ENCODE results near the gene STAB2. TPM values are rescaled to one million over a fixed set of nuclear protein-coding genes. Genes with fewer than 3 reads are reported as not detected.

Gene STAB2
- total and polyA plus RNA-seq, 2 donors (not counting 1 experiment from before 2014, with no cell fraction given) = not detected

DNA sequence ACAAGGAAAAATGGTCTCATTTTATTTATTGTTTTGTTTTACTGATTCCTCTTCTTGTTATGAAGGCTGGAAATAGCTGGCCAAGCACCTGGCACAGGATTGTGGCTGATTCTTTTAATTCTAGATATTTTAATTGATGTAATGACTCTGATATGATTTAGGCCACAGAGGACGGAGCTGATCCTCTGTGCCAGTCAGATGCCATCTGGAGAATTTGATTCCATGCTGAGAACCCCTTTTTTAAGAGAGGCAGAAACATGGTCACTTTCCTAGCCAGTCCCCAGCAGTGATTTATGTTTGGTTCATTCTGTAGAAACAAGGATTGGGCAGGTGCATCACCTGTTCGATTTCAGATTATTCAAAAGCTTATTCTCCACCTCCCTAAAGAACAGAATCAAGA is 77.6 kb downstream of the STAB2 start:
- peaks cover 15% of the 10 kb centered on the region for H3K27me3 Mint-ChIP-seq
- TF ChIP-seq, protein P1, sequence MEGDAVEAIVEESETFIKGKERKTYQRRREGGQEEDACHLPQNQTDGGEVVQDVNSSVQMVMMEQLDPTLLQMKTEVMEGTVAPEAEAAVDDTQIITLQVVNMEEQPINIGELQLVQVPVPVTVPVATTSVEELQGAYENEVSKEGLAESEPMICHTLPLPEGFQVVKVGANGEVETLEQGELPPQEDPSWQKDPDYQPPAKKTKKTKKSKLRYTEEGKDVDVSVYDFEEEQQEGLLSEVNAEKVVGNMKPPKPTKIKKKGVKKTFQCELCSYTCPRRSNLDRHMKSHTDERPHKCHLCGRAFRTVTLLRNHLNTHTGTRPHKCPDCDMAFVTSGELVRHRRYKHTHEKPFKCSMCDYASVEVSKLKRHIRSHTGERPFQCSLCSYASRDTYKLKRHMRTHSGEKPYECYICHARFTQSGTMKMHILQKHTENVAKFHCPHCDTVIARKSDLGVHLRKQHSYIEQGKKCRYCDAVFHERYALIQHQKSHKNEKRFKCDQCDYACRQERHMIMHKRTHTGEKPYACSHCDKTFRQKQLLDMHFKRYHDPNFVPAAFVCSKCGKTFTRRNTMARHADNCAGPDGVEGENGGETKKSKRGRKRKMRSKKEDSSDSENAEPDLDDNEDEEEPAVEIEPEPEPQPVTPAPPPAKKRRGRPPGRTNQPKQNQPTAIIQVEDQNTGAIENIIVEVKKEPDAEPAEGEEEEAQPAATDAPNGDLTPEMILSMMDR (IDR thresholded peaks at IDR 0.05) = no peak
- H3K79me2 ChIP-seq (ENCODE audit: control insufficient read depth, insufficient read depth, low read length) = no peaks in the 10 kb centered on the region
- peaks cover 0 to 3% (median 0%) of the 10 kb centered on the region in 4 experiments for H3K27me3 ChIP-seq (replicated peaks in 1 of 4; ENCODE audit: control extremely low read depth in 1 of 4, control insufficient read depth in 3 of 4, insufficient read depth in 4 of 4, low read length in 3 of 4)
- CTCF ChIA-PET = no interaction called here
- no peaks in the 10 kb centered on the region for H3K9me3 Mint-ChIP-seq (ENCODE audit: insufficient read depth)
- H3K4me1 Mint-ChIP-seq = no peaks in the 10 kb centered on the region
- H3K36me3 ChIP-seq (replicated peaks in 1 of 2; ENCODE audit: control extremely low read depth in 1 of 2, control insufficient read depth in 1 of 2, extremely low read depth in 1 of 2, insufficient read depth in 2 of 2, low read length in 1 of 2) = no peaks in the 10 kb centered on the region
- ATAC-seq (ENCODE audit: low read depth) (no peak), DNase-seq (no peak)
- intact Hi-C loops (cut with micrococcal nuclease) = no loop called here
- H3K9me3 ChIP-seq (ENCODE audit: control extremely low read depth in 1 of 3, control insufficient read depth in 2 of 3, insufficient read depth in 1 of 3, low read length in 2 of 3) = no peaks in the 10 kb centered on the region
- H3K4me3 Mint-ChIP-seq = no peak overlapping the region
- H3K4me2 ChIP-seq (replicated peaks; ENCODE audit: low read depth, low read length, poor library complexity, severe bottlenecking) = no peak overlapping the region
- 67% methylated on average over 1 of the region's 2 CpGs for WGBS (ENCODE audit: insufficient coverage)
- POLR2A ChIA-PET = no interaction called here
- H3K4me1 ChIP-seq (ENCODE audit: control insufficient read depth in 2 of 2, insufficient read depth in 2 of 2, low read length in 2 of 2) = no peaks in the 10 kb centered on the region
- no peaks in the 10 kb centered on the region for H4K20me1 ChIP-seq (ENCODE audit: control insufficient read depth, insufficient read depth, low read length, poor library complexity, severe bottlenecking)
- no peak overlapping the region for H2AFZ ChIP-seq (ENCODE audit: insufficient read depth, low read depth, low read length, poor library complexity, severe bottlenecking)
- H3K27ac Mint-ChIP-seq = no peak overlapping the region
- no peak overlapping the region for H3K4me3 ChIP-seq (ENCODE audit: control extremely low read depth in 1 of 5, extremely low read depth in 1 of 5, insufficient read depth in 1 of 5, low read depth in 2 of 5, low read length in 4 of 5)
- H3K27ac ChIP-seq (ENCODE audit: low read length in 2 of 2) = no peak overlapping the region
- no peak overlapping the region for H3K9ac ChIP-seq (ENCODE audit: low read length)

DNA sequence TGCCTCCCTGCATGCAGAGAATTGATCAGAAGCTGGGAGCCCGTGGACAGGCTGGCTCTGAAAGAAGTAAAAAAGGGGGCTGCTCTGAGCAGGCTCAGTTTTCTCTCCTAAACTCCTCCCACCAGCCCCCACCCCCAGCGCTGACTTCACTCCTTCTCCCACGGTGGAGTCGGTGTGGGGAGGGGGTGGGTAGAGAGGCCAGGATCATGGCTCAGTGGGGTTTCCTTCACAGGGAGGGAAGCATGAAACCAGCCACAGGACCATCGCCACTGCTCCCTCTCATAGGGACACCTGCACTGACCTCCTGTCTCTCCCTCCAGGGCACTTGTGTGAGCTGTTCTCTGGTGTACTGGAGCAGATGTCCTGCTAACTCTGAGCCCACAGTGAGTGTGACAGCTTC is 78.9 kb downstream of the STAB2 start:
- Histone ChIP-seq H3K27ac (ENCODE audit: low read length in 2 of 2) (no peak overlapping the region), H3K79me2 (ENCODE audit: control insufficient read depth, insufficient read depth, low read length) (no peaks in the 10 kb centered on the region), H2AFZ (ENCODE audit: insufficient read depth, low read depth, low read length, poor library complexity, severe bottlenecking) (no peak overlapping the region), H3K36me3 (replicated peaks in 1 of 2; ENCODE audit: control extremely low read depth in 1 of 2, control insufficient read depth in 1 of 2, extremely low read depth in 1 of 2, insufficient read depth in 2 of 2, low read length in 1 of 2) (no peaks in the 10 kb centered on the region), H3K4me2 (replicated peaks; ENCODE audit: low read depth, low read length, poor library complexity, severe bottlenecking) (no peak overlapping the region), H3K4me1 (ENCODE audit: control insufficient read depth in 2 of 2, insufficient read depth in 2 of 2, low read length in 2 of 2) (no peaks in the 10 kb centered on the region), H3K9me3 (ENCODE audit: control extremely low read depth in 1 of 3, control insufficient read depth in 2 of 3, insufficient read depth in 1 of 3, low read length in 2 of 3) (no peaks in the 10 kb centered on the region), H4K20me1 (ENCODE audit: control insufficient read depth, insufficient read depth, low read length, poor library complexity, severe bottlenecking) (no peaks in the 10 kb centered on the region), H3K4me3 (ENCODE audit: control extremely low read depth in 1 of 5, extremely low read depth in 1 of 5, insufficient read depth in 1 of 5, low read depth in 2 of 5, low read length in 4 of 5) (no peak overlapping the region), H3K9ac (ENCODE audit: low read length) (no peak overlapping the region), H3K27me3 (replicated peaks in 1 of 4; ENCODE audit: control extremely low read depth in 1 of 4, control insufficient read depth in 3 of 4, insufficient read depth in 4 of 4, low read length in 3 of 4) (peaks cover 0 to 3% (median 0%) of the 10 kb centered on the region in 4 experiments)
- Mint-ChIP-seq H3K27me3 (peaks cover 12% of the 10 kb centered on the region), H3K4me1 (no peaks in the 10 kb centered on the region), H3K4me3 (no peak overlapping the region), H3K9me3 (ENCODE audit: insufficient read depth) (no peaks in the 10 kb centered on the region), H3K27ac (no peak overlapping the region)
- 40% methylated on average over 1 of the region's 5 CpGs for WGBS (ENCODE audit: insufficient coverage)
- POLR2A ChIA-PET = no interaction called here
- intact Hi-C loops (cut with micrococcal nuclease) = no loop called here
- ATAC-seq (ENCODE audit: low read depth) (no peak), DNase-seq (no peak)
- TF ChIP-seq, protein P1 (IDR thresholded peaks at IDR 0.05) = no peak
- TF ChIP-seq EZH2 (IDR thresholded peaks at IDR 0.05; ENCODE audit: borderline replicate concordance, insufficient read depth, low read depth, low read length, poor library complexity, severe bottlenecking) = no peak
- CTCF ChIA-PET = no interaction called here
